ENCODE data around the gene ULK3.

ULK3 gene

DNA sequence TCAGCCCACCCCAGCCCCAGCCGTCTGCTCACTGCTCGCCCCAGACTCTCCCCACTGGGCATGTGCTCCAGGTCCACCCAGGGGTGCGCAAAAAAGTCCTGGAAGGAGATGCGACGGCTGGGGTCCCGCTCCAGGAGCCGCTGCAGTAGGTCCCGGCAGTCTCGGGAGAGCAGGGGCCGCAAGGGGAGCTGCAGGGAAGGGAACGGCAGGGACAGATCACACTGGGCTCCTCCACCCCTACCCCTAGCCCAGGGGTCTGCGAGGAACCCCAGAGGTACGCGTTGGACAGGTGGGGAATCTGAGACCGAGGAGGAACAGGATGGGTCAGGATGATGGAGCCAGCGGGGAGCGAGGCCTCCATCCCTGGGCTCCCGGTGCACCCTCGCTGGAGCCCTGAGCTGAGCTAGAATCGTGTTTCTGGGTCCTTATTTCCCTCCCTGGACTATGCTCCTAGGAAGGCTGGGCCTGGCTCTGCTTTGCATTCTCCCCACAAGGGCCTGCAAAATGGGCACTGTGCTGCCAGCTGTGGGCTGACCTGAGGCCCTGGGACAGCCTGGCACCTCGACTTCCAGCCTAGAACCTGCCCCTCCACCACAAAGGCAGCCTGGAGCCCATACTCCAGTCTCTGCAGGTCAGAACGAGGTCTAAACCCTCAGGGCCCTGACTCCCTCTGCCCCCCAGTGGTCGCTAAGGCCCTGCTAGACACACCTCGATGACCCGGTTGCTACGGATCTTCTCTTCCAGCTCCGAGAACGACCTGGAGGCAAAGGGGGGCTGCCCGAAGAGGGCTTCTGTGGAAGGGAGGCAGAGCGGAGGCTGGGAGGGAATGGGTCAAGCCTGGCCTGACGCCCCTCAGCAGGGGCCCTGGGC is 3.2 kb downstream of the ULK3 start:
- Mint-ChIP-seq H3K27me3 (ENCODE audit: low read depth) (no peaks in the 10 kb centered on the region), H3K4me1 (ENCODE audit: low read depth) (peaks cover 28% of the 10 kb centered on the region), H3K36me3 (ENCODE audit: low read depth) (peaks cover 17% of the 10 kb centered on the region), H3K27ac (no peak overlapping the region), H3K4me3 (no peak overlapping the region), H3K9me3 (no peaks in the 10 kb centered on the region)

DNA sequence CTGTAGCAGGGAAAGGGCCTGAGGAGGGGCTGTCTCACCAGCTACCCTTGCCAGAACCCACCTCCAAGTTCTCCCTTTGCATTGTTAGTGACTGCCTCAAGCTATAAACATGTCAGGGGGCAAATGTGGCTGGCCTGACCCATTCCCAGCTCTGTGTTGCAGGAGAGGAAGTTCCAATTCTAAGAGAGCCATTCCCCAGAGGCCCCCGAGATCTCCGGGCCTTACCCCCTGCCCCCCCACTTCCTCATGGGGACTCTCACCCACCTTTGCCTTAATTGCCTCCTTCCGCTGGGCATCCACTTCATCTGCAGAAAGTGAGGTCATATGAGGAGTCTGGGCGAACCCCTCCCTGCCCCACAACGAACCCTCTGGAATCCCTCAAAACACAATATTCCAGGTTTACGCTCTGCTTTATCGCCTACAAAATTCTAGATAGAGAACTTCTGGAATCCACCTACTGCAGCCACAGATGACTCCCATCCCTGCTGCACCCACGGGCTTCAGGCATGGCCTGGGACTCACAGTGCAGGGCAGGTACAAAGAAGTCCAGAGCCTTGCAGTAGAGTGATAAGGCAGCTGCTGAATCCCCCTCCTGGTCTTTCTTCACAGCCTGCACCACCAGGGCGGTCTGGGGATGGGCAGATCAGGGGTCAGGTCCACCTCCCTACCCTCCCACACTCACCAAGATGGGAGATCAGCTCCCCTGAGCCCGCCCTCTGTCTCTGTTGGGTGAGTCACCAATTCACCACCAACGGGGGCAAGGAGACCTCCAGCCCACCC is 4.0 kb downstream of the ULK3 start:
- H3K27ac Mint-ChIP-seq = no peak overlapping the region
- H3K4me1 Mint-ChIP-seq (ENCODE audit: low read depth) = peaks cover 22% of the 10 kb centered on the region

DNA sequence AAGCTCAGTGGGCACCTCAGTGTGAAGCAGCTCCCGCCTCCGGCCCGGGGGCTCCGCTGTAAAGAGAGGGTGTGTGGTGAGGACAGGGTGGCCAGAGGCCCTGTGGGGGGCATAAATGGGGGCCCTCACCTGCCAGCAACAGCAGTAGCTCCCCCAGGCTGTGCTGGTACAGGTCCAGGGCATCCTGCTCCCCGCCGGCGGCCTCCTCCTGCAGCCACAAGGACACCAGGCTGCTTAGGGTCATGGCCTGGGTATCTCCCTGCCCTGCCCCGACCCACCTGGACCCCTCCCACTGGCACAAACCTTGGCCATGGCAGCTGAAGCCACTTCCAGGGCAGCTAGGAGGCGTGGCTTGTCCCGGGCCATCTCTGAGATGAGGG is 4.8 kb downstream of the ULK3 start:
- Mint-ChIP-seq H3K9me3 (no peaks in the 10 kb centered on the region), H3K4me1 (ENCODE audit: low read depth) (peaks cover 20% of the 10 kb centered on the region), H3K36me3 (ENCODE audit: low read depth) (peaks cover 14% of the 10 kb centered on the region), H3K27ac (no peak overlapping the region), H3K27me3 (ENCODE audit: low read depth) (no peaks in the 10 kb centered on the region), H3K4me3 (no peak overlapping the region)

More for the DNA sequence above, 4.0 kb downstream of the ULK3 start:
- Mint-ChIP-seq H3K4me3 (no peak overlapping the region), H3K27me3 (ENCODE audit: low read depth) (no peaks in the 10 kb centered on the region), H3K9me3 (no peaks in the 10 kb centered on the region), H3K36me3 (ENCODE audit: low read depth) (peaks cover 14% of the 10 kb centered on the region)

DNA sequence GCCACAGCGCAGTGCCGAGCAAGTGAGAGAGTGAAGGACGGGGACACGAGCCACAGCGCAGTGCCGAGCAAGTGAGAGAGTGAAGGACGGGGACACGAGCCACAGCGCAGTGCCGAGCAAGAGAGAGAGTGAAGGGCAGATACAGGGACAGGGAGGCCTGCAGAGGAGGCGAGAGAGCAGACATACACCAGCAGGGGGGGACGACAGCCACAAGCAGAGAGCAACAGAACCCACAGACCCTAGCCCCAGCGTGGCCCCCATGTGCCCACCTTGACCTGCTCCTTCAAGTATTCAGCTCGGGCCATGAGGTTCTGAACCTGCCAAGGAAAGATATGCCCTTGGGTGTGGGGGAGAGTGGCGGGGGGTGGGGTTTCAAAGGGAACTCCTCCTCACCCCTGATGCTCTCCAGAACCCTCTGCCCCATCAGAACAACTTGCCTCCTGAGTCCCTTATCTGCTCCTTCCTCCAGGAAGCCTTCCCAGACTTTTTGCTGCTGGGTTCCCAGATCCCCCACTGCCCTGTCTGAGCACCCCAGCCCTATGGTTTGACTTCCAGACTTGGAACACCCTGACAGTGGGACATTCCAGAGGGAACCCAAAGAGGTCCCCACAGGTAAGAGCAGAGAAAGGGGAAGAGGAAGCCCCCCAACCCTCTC is 5.3 kb downstream of the ULK3 start:
- Mint-ChIP-seq H3K27ac (no peak overlapping the region), H3K27me3 (ENCODE audit: low read depth) (no peaks in the 10 kb centered on the region), H3K36me3 (ENCODE audit: low read depth) (peaks cover 13% of the 10 kb centered on the region)

DNA sequence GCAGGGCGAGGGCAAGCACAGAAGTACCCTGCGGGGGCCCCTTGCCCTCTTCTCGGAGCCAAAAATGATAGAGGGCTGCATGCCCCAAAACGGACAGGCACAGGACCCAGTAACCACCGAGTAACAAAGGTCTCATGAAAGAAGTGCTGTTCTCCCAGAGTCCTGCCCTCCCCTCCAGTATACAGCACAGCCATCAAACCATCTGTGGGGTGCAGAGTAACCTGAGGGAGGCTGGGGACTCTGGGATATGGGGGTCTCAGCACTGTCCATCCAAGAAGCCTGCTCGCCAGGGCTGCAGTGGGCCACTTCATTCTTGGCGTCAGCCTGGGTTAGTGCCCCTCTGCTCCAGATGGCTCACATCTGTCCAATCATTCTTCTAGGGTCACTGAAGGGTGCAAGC is 6.1 kb downstream of the ULK3 start:
- peaks cover 12% of the 10 kb centered on the region for H3K4me1 Mint-ChIP-seq (ENCODE audit: low read depth)
- peaks cover 10% of the 10 kb centered on the region for H3K36me3 Mint-ChIP-seq (ENCODE audit: low read depth)
- H3K27me3 Mint-ChIP-seq (ENCODE audit: low read depth) = no peaks in the 10 kb centered on the region
- no peak overlapping the region for H3K4me3 Mint-ChIP-seq
- H3K27ac Mint-ChIP-seq = no peak overlapping the region
- H3K9me3 Mint-ChIP-seq = no peaks in the 10 kb centered on the region

More for the DNA sequence above, 5.3 kb downstream of the ULK3 start:
- Mint-ChIP-seq H3K9me3 (no peaks in the 10 kb centered on the region), H3K4me3 (no peak overlapping the region), H3K4me1 (ENCODE audit: low read depth) (peaks cover 19% of the 10 kb centered on the region)

DNA sequence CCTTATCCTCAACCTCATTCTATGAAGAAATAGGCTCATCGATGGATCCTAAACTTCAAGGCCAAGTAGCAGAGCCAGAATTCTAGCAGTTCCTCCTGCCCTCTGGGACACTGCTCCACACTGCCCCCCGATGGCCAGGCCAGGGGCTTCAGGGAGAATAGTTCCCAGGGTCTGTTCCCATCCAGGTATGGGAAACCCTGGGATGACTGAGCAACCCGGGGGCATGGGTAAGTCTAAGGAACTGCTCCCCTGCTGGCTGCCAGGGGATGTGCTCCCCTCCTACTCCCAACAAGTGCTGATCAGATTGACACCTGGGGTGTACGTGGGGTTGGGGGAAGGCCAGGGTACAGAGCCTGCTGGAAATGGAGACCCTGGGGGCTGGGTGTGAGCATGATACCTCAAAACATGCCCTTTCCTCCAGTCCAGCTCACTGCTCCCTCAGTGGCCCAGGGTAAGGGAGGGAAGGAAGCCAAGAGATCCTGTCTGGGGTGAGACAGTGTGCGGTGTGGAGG is 7.6 kb downstream of the ULK3 start:
- H3K4me1 Mint-ChIP-seq (ENCODE audit: low read depth) = peaks cover 3% of the 10 kb centered on the region
- H3K9me3 Mint-ChIP-seq = no peaks in the 10 kb centered on the region
- peaks cover 6% of the 10 kb centered on the region for H3K36me3 Mint-ChIP-seq (ENCODE audit: low read depth)
- H3K4me3 Mint-ChIP-seq = no peak overlapping the region
- H3K27ac Mint-ChIP-seq = no peak overlapping the region
- no peaks in the 10 kb centered on the region for H3K27me3 Mint-ChIP-seq (ENCODE audit: low read depth)

DNA sequence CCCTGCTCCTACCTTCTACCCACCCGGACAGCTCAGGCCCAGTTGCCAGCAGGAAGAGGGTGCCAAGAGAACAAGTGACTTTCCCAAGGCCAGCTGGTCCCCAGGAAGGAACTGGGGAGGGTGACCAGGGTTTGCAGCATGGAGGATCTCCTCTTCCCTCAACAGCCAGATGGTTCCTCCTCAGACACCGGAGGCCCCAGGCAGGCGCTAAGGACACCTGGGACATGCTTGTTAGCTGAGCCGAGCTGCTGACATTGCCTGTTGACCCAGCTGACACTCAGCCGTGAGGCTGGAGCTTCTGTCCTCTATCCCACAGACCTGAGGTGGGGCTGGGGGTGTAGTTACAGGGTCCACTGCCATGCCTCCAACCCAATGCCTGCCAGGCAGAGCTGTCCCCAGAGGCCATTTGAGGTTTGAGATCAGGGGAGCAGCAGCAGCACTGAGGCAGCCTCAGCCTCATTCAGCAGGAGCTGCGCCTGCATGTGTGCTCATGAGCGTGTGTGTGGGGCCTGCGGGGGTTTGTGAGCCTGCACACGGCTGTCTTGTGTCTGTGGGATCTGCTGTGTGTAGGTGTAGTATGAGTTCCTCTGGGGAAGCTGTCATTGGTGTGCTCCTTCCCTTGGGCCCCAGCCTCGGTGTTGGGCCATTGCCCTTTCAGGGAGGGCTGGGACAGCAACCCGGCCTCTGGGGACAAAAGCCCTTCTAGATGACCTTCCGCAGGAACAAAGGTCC is 9.4 kb downstream of the ULK3 start:
- no peaks in the 10 kb centered on the region for H3K27me3 Mint-ChIP-seq (ENCODE audit: low read depth)
- peaks cover 3% of the 10 kb centered on the region for H3K4me1 Mint-ChIP-seq (ENCODE audit: low read depth)
- no peak overlapping the region for H3K4me3 Mint-ChIP-seq
- H3K36me3 Mint-ChIP-seq (ENCODE audit: low read depth) = peaks cover 3% of the 10 kb centered on the region
- H3K27ac Mint-ChIP-seq = no peak overlapping the region
- H3K9me3 Mint-ChIP-seq = no peaks in the 10 kb centered on the region

DNA sequence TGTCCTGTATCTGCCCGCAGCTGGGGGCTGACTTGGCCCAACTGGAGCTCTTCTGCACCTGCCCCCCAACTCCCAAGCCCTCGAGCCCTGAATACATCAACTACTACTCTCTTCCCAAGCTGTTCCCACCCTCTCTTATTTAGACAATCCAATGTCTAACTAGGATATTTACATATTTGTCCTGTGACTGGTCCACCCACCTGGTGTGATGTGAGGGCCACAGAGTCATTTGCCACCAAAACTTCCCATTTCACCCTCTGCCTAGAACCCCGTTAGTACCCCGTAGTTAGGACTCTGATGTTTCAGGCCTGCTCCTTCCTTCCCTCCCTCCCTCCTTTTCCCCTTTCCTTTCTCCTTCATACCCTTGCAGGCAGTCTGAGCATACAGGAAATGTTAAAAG is 10.1 kb downstream of the ULK3 start:
- H3K9me3 Mint-ChIP-seq = no peaks in the 10 kb centered on the region
- H3K4me1 Mint-ChIP-seq (ENCODE audit: low read depth) = peaks cover 3% of the 10 kb centered on the region
- H3K27ac Mint-ChIP-seq = no peak overlapping the region
- peaks cover 3% of the 10 kb centered on the region for H3K36me3 Mint-ChIP-seq (ENCODE audit: low read depth)
- H3K27me3 Mint-ChIP-seq (ENCODE audit: low read depth) = peaks cover 4% of the 10 kb centered on the region
- H3K4me3 Mint-ChIP-seq = no peak overlapping the region

DNA sequence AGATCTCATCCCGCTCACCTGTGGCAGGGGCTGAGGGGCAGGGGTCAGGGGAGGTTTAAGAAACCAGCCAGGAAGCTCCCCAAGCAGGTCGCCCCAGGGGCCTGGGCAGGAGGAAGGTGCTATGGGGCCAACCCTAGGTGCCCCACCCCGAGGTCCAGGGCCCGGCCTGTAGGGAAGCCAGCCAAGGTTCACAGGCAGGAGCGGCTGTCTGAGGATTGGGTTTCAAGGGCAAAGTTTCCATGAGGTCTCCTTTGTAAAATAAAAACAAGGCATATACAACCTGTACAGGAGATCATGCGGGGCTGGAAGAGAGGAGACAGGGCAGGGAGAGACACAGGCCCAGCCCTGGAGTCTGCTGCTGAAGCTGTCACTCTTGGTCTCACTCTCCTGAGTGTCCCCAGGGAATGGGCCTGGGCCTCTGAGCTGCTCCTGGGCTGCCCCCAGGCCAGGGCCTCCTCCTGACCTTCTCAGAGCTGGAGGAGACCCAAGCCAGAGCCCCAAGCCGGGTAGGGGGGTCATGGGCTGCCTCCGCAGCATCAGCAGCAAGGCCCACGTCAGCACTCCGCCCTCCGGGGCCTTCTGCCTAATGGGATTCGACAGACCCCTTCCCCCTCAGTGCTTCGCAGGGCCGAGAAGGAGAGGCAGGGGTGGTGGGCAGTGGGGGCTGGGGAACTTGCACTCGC is 11.0 kb downstream of the ULK3 start:
- H3K27ac Mint-ChIP-seq = no peak overlapping the region

DNA sequence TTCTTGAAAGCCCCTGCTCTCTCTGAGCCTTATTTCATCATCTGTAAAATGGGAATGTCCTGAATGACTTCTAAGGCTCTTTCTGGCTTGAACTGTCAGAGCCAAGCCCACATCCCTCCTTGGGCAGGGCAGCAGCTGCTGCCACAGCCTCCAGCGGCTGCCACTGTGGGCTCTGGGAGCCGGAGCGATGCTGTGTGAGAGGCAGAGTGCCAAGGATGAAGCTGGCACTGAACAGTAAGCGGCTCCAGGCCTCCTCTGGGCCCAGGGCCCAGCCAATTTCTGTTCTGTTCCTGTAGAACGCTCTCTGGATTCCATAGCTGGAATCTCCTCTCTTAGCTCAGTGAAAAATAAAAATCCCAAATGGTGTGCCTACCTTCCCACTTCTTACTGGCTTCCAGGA is 12.1 kb downstream of the ULK3 start:
- H3K4me3 Mint-ChIP-seq = no peak overlapping the region
- peaks cover 3% of the 10 kb centered on the region for H3K36me3 Mint-ChIP-seq (ENCODE audit: low read depth)
- H3K4me1 Mint-ChIP-seq (ENCODE audit: low read depth) = peaks cover 3% of the 10 kb centered on the region
- H3K27ac Mint-ChIP-seq = no peak overlapping the region
- peaks cover 17% of the 10 kb centered on the region for H3K27me3 Mint-ChIP-seq (ENCODE audit: low read depth)
- H3K9me3 Mint-ChIP-seq = no peaks in the 10 kb centered on the region

More for the DNA sequence above, 11.0 kb downstream of the ULK3 start:
- H3K9me3 Mint-ChIP-seq = no peaks in the 10 kb centered on the region
- peaks cover 3% of the 10 kb centered on the region for H3K4me1 Mint-ChIP-seq (ENCODE audit: low read depth)
- peaks cover 3% of the 10 kb centered on the region for H3K36me3 Mint-ChIP-seq (ENCODE audit: low read depth)
- no peak overlapping the region for H3K4me3 Mint-ChIP-seq
- H3K27me3 Mint-ChIP-seq (ENCODE audit: low read depth) = peaks cover 12% of the 10 kb centered on the region

DNA sequence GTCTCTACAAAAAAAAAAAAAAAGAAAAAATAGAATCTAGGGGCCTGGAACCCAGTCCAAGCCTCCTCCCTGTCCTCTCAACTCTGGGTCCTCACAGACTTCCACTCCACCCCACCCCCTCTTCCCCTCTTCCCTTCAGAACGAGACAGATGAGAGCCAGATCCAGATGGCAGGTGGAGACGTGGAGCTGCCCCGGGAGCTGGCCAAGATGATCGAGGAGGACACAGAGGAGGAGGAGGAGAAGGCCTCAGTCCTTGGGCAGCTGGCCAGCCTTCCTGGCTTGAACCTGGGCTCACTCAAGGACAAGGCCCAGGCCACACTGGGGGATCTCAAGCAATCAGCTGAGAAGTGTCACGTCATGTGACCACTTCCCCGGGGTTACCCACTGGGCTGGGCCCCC is 13.0 kb downstream of the ULK3 start:
- H3K4me1 Mint-ChIP-seq (ENCODE audit: low read depth) = peaks cover under 1% of the 10 kb centered on the region
- peaks cover under 1% of the 10 kb centered on the region for H3K36me3 Mint-ChIP-seq (ENCODE audit: low read depth)
- H3K4me3 Mint-ChIP-seq = no peak overlapping the region
- no peak overlapping the region for H3K27ac Mint-ChIP-seq
- H3K9me3 Mint-ChIP-seq = no peaks in the 10 kb centered on the region
- H3K27me3 Mint-ChIP-seq (ENCODE audit: low read depth) = peaks cover 23% of the 10 kb centered on the region

DNA sequence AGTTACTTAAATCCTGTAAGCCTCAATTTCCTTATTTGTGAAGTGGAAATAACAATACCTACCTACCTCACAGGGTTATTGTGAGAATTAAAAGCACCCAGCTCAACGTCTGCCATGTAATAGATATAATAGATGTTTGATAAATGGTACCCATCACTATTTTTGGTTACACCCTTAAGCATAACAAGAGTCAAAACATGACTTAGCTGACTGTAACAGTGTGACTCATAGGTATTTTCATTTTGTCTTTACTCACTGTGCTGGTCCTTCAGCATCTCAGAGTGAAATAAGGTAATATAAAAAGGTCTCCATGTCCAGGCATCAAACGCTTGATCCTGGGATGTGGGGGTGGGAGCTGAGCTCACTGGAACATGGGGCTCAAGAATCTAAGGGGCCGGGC is 13.5 kb downstream of the ULK3 start:
- H3K4me3 Mint-ChIP-seq = no peak overlapping the region
- no peak overlapping the region for H3K27ac Mint-ChIP-seq
- H3K36me3 Mint-ChIP-seq (ENCODE audit: low read depth) = no peaks in the 10 kb centered on the region
- H3K27me3 Mint-ChIP-seq (ENCODE audit: low read depth) = peaks cover 27% of the 10 kb centered on the region
- H3K4me1 Mint-ChIP-seq (ENCODE audit: low read depth) = no peaks in the 10 kb centered on the region
- H3K9me3 Mint-ChIP-seq = no peaks in the 10 kb centered on the region

DNA sequence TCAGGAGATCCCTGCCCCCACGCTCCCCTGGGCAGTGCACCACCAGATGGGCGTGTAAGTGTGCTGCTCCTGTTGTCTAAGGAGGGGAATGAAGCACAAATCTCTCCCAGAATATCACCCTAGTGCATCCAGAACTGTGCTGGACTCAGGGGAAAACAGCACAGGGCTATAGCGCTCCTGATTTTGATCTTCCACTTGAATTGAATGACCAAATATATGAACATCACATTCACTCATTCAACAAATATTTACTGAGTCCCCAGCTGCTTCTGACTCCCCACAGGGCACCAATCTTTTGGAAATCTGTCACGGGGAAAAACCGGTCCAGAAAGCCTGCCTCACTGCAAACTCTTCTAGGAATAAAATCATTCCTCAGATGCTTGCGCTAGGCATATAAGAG is 14.1 kb downstream of the ULK3 start:
- Mint-ChIP-seq H3K4me1 (ENCODE audit: low read depth) (no peaks in the 10 kb centered on the region), H3K4me3 (no peak overlapping the region), H3K36me3 (ENCODE audit: low read depth) (no peaks in the 10 kb centered on the region), H3K9me3 (no peaks in the 10 kb centered on the region), H3K27ac (no peak overlapping the region), H3K27me3 (ENCODE audit: low read depth) (peaks cover 27% of the 10 kb centered on the region)
